GM18868 (cell line): ENCODE results near the gene RAPGEF1.
"Not testable (repeated sequence)": the region's sequence is repeated elsewhere in the genome, so short reads cannot be mapped to it uniquely, and the experiment has no call there.

Experiments used
- ATAC-seq: cut with Tn5 transposase; IDR thresholded peaks from one replicate; pipeline ENCODE4 v1.9.1; 2021; ENCODE audit warnings: mild to moderate bottlenecking, moderate library complexity; ENCODE audit not compliant: unreplicated experiment

RAPGEF1 gene

GRCh38 chr9:131692612-131693562 lies 47.0 kb downstream of the RAPGEF1 start:
- no peak for ATAC-seq

DNA sequence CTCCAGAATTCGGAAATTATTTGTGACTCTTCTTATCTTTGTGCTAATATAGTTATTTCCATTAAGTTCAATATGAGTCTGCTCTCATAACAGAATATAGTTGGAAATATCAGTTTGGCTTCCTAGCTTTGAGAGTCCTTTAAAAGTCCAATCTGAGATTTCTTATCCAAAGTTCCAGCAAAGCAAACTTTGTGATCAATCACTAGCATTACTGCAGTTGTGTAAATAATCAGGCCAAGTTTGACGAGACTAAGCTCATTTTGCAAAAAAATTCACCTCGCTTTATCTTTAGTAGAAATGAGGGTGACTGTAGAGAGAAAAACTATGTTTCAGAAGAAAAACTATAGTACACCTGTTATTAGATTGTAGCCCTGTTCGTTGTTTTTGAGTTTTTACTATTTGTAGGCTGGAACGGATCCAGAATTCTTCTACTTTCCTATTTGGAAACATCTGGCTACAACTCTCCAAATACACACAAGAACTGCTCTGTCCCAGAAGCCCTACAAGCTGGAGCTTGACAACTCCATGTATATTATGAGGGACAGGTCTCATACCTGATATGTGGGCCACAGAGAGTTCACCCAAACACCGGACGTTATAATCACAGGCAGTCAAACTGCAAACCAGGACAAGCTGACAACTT lies 47.8 kb downstream of the RAPGEF1 start:
- ATAC-seq = no peak

GRCh38 chr9:131690941-131691573 lies 48.8 kb downstream of the RAPGEF1 start:
- ATAC-seq = no peak

DNA sequence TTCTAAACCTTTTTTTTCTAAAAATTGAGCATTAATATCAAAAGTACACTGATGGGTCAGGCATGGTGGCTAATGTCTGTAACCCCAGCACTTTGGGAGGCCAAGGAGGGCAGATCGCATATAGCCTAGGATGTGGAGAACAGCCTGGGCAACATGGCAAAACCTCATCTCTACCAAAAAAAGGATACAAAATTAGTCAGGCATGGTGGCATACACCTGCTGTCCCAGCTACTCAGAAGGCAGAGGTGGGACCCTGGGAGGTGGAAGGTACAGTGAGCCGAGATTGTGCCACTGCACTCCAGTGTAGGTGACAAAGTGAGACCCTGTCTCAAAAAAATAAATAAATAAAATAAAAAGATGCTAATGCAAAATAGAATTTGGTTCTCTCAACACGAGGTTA lies 49.4 kb downstream of the RAPGEF1 start:
- no peak for ATAC-seq

DNA sequence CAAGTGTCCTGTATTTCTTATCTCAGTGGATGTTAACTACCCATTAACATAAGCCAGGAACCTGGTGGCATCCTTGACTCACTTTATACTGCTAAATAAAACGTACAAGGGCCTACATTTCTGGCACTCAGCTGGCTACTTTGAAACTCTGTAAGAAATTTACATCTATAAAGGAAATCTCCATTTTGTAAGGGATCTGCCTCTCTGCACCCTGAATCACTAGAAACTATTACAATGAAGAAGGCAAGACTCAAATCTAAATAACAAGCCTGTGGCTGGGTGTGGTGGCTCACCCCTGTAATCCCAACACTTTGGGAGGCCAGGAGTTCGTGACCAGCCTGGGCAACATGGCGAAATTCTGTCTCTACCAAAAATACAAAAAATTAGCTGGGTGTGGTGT lies 51.5 kb downstream of the RAPGEF1 start:
- ATAC-seq = no peak

DNA sequence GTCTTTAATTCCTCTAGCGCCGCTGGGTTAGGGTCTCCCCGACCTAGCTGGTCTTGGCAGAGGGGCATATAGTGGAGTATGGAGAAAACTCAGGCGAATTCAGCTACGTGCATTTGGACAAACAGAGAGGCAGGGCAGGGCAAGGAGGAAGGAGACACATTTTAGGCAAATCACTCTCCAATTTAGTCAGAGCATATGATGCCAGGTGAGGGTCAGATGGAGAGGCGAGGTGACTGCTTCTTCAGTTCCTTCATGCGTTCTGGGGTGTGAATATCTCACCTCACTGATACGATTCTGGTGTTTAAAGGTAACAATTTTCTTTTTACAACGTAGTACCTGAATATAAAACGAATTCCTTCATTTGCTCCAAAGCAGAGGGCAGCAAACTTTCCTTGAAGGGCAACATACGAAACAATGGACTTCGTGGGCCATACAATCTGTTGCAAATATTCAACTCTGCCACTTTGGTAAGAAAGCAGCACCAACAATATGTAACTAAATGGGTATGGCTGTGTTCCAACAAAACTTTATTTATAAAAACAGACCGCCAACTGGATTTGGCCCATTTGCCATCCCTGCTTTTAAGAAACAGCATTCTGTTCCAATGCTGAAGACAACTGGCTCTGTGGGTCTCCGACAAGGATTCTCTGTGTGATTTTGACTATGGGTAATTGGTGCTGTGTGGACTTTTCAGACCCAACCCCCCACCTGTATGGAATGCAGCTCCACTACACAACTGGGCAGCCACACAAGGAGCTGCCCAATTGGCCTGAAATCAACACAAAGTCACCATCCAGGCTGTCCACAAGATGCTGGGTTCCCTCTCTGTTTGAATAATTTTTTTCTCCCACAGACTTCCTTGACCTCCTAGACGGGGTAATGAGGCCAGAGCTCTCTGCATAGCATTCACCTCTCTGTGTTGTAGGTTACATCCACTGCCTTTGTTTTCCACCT lies 53.8 kb downstream of the RAPGEF1 start:
- no peak for ATAC-seq

GRCh38 chr9:131683094-131683493 lies 56.8 kb downstream of the RAPGEF1 start:
- ATAC-seq = not testable (repeated sequence)

- ATAC-seq = no peak
Observed at GRCh38 chr9:131682261-131682660, 57.6 kb downstream of the RAPGEF1 start.

DNA sequence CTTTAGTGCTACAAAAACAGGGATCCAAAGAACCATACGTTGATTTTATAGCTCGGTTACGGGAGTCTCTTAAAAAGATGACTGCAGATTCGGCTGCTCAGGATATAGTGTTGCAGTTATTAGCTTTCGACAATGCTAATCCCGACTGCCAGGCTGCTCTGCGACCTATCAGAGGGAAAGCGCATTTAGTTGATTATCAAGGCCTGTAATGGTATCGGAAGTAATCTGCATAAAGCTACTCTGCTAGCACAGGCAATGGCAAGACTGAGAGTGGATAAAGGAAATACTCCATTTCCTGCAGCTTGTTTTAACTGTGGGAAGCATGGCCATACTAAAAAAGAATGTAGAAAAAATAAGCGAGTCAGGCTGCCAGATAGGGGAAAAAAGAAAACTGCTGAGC lies 58.0 kb downstream of the RAPGEF1 start:
- not testable (repeated sequence) for ATAC-seq

- not testable (repeated sequence) for ATAC-seq
Observed at GRCh38 chr9:131681108-131681507, 58.8 kb downstream of the RAPGEF1 start.

DNA sequence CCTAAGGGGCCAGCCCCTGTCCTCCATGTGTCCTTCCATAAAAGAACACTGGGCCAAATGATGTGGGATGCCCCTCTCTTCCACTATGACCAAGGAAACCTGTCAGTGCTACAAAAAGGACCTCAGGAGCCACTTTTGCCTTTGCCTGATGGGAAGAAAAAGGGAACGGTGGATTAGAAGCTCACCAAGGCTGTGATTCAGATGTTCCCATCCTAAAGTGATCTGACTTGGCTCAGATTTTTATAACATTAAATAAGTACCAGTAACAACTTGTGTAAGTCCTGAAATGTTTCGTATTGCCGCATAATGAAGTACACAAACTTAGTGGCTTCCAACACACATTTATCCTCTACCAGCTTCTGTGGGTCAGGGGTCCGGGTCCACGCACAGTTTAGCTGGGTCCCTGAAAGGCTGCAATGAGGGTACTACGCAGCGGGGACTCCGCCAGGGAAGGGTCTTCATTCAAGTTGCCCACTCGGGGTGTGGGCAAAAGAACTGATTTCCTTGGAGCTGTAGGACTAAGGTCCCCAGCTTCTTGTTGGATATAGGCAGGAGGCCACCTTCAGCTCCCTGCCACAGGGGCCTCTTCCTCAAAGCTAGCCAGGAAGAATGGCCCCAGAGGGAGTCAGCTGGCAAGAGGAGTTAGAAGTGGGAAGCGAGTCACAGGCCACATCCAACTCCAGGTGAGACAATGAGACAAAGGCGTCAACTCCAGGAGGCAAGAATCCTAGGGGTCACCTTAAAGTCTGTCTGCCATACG lies 60.4 kb downstream of the RAPGEF1 start:
- no peak for ATAC-seq

- peak; percentile 94 for ATAC-seq
Observed at GRCh38 chr9:131678499-131679111, 61.3 kb downstream of the RAPGEF1 start.

- no peak for ATAC-seq
Observed at GRCh38 chr9:131677444-131678180, 62.3 kb downstream of the RAPGEF1 start.

GRCh38 chr9:131677049-131677443 lies 62.8 kb downstream of the RAPGEF1 start:
- ATAC-seq = no peak

- ATAC-seq = no peak
Observed at GRCh38 chr9:131676431-131676972, 63.4 kb downstream of the RAPGEF1 start.

DNA sequence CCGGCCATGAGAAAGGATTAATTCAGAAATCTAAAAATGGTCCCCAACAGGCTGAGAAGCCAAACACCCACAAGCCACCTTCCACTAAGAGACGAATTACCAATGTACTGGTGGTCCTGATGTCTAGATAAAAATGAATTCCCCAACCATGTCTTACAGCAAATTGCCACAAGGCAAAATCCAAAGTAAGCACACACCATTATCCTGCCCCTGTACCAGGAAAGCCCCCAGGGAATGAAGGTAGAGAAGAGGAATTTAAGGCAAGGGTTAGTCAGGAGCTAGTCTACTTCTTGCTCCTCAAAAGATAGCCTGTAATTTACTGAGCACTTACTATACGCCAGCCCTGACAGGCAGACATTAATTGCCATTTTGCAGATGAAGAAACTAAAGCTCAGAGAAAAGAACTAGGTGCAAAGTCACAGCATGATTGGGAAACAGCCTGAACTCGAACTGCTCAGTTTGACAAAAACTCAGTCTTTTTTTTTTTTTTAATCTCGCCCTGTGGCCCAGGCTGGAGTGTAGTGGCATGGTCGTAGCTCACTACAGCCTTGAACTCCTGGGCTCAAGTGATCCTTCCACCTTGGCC lies 64.3 kb downstream of the RAPGEF1 start:
- ATAC-seq = no peak

GRCh38 chr9:131674425-131675421 lies 65.2 kb downstream of the RAPGEF1 start:
- no peak for ATAC-seq
